ENCODE measurements around the gene NOC4L.

The NOC4L gene

DNA sequence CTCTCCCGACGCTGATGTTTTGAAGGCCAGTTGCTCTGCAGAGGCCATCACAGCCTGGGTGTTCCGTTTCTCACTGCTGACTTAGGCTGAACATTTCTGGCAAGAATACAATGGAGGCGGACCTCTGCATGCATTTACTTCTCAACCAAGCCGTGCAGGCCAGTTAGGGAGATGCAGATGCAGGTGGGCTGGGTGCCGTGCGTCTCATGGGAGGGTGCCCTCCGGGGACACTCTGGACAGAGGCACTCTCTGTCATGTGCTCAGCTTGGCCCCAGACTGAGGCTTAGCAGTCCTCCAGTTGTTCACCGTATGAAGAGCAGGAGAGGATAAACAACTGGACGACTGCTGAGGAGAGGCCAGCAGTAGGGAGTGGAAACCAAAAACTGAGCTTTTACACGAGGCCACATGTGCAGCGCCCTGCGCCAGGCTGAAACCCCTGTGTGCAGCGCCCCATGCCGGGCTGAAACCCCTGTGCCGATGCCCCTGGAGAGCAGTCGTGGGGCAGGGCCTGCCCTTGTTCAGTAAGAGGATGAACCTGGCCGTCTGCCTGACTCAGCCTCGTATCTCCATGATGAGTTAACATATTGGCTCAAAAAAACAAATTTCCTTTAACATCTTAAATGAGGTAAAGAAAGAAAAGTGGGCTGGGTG, 32.5 kb upstream of the NOC4L start:
- Histone ChIP-seq H3K4me3 (ENCODE audit: low read depth, low read length, poor library complexity, severe bottlenecking) (no peak overlapping the region), H3K9ac (ENCODE audit: low read length) (no peak overlapping the region), H3K9me2 (ENCODE audit: low read depth, low read length) (no peaks in the 10 kb centered on the region), H3K27ac (ENCODE audit: low read depth, low read length, poor library complexity, severe bottlenecking) (no peak overlapping the region), H4K20me1 (ENCODE audit: insufficient read depth, low read length) (no peaks in the 10 kb centered on the region), H3K27me3 (ENCODE audit: insufficient read depth, low read length) (no peaks in the 10 kb centered on the region), H3K4me1 (ENCODE audit: insufficient read depth, low read length, severe bottlenecking) (no peaks in the 10 kb centered on the region), H3K4me2 (ENCODE audit: low read length) (no peak overlapping the region), H3K79me2 (ENCODE audit: insufficient read depth, low read length) (no peaks in the 10 kb centered on the region; the same call in 1 of the 2 replicates), H3F3A (ENCODE audit: insufficient read depth, low read length) (no peaks in the 10 kb centered on the region), H3K36me3 (ENCODE audit: insufficient read depth, low read length) (peaks cover 78% of the 10 kb centered on the region), H2AFZ (ENCODE audit: low read length) (no peak overlapping the region), H3K9me3 (ENCODE audit: low read length) (no peaks in the 10 kb centered on the region)
- no peak for TF ChIP-seq CTCF (IDR thresholded peaks at IDR 0.05; ENCODE audit: low read length)
- TF ChIP-seq EZH2 (IDR thresholded peaks at IDR 0.05; ENCODE audit: borderline replicate concordance, low read length), result no peak

GRCh38 chr12:132114667-132115066, 29.6 kb upstream of the NOC4L start:
- H2AFZ ChIP-seq (ENCODE audit: low read length), result no peak overlapping the region

DNA sequence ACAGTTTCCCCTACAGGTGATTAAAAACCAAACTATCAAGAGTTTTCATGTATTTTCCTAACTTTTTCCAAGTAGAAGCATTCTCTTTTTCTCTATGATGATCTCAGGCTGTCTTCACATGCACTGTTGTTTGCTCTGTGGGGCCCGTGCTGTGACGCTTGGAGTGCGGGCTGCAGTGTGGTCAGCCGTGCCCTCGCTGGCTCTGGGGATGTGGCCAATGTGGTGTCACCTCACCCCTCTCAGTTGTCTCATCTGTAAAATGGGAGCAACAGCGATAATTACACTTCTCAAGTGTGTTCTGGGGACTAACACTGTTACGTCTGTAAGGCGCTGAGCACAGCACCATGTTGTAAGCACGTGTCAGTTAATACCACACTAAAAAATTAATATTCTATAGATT, 28.8 kb upstream of the NOC4L start:
- H3K4me2 ChIP-seq (ENCODE audit: low read length), result no peak overlapping the region
- no peaks in the 10 kb centered on the region for H3K9me2 ChIP-seq (ENCODE audit: low read depth, low read length)
- no peak overlapping the region for H3K9ac ChIP-seq (ENCODE audit: low read length)
- TF ChIP-seq EZH2 (IDR thresholded peaks at IDR 0.05; ENCODE audit: borderline replicate concordance, low read length) (no peak), CTCF (IDR thresholded peaks at IDR 0.05; ENCODE audit: low read length) (no peak)
- H3K27me3 ChIP-seq (ENCODE audit: insufficient read depth, low read length), result no peaks in the 10 kb centered on the region
- peaks cover 75% of the 10 kb centered on the region for H3K36me3 ChIP-seq (ENCODE audit: insufficient read depth, low read length)
- no peak overlapping the region for H2AFZ ChIP-seq (ENCODE audit: low read length)
- H3K4me1 ChIP-seq (ENCODE audit: insufficient read depth, low read length, severe bottlenecking), result no peaks in the 10 kb centered on the region
- no peak overlapping the region for H3K27ac ChIP-seq (ENCODE audit: low read depth, low read length, poor library complexity, severe bottlenecking)
- no peaks in the 10 kb centered on the region for H3K9me3 ChIP-seq (ENCODE audit: low read length)
- H3K4me3 ChIP-seq (ENCODE audit: low read depth, low read length, poor library complexity, severe bottlenecking), result no peak overlapping the region
- H4K20me1 ChIP-seq (ENCODE audit: insufficient read depth, low read length), result no peaks in the 10 kb centered on the region
- H3F3A ChIP-seq (ENCODE audit: insufficient read depth, low read length), result no peaks in the 10 kb centered on the region
- no peaks in the 10 kb centered on the region for H3K79me2 ChIP-seq (ENCODE audit: insufficient read depth, low read length)

More at GRCh38 chr12:132114667-132115066, 29.6 kb upstream of the NOC4L start:
- H3K4me3 ChIP-seq (ENCODE audit: low read depth, low read length, poor library complexity, severe bottlenecking), result no peak overlapping the region
- H3K36me3 ChIP-seq (ENCODE audit: insufficient read depth, low read length), result peaks cover 78% of the 10 kb centered on the region
- no peak overlapping the region for H3K27ac ChIP-seq (ENCODE audit: low read depth, low read length, poor library complexity, severe bottlenecking)
- TF ChIP-seq EZH2 (IDR thresholded peaks at IDR 0.05; ENCODE audit: borderline replicate concordance, low read length) (no peak), CTCF (IDR thresholded peaks at IDR 0.05; ENCODE audit: low read length) (no peak)
- no peak overlapping the region for H3K4me2 ChIP-seq (ENCODE audit: low read length)
- no peaks in the 10 kb centered on the region for H3K9me3 ChIP-seq (ENCODE audit: low read length)
- H3K79me2 ChIP-seq (ENCODE audit: insufficient read depth, low read length), result no peaks in the 10 kb centered on the region
- no peaks in the 10 kb centered on the region for H4K20me1 ChIP-seq (ENCODE audit: insufficient read depth, low read length)
- no peak overlapping the region for H3K9ac ChIP-seq (ENCODE audit: low read length)
- H3K4me1 ChIP-seq (ENCODE audit: insufficient read depth, low read length, severe bottlenecking), result no peaks in the 10 kb centered on the region
- H3F3A ChIP-seq (ENCODE audit: insufficient read depth, low read length), result no peaks in the 10 kb centered on the region
- H3K9me2 ChIP-seq (ENCODE audit: low read depth, low read length), result no peaks in the 10 kb centered on the region
- H3K27me3 ChIP-seq (ENCODE audit: insufficient read depth, low read length), result no peaks in the 10 kb centered on the region
